Neural progenitor cell (in vitro differentiated cells): ENCODE data around the gene MTMR11. TPM values are rescaled to one million over a fixed set of nuclear protein-coding genes. Genes with fewer than 3 reads are reported as not detected.

ENCODE experiments used
- DNase-seq: peaks from one replicate; pipeline ENCODE4 v3.0.0-alpha.2; 2016; ENCODE audit warnings: low spot score
- H2AFZ ChIP-seq: fragments of 200-600 bp; sonication (generic); replicated peaks from 2 replicates; pipeline ENCODE4 v1.6.1; 2016; ENCODE audit warnings: antibody characterized with exemption
- H3F3A ChIP-seq: fragments of 200-600 bp; sonication (generic); 2 replicates; pipeline ENCODE4 v1.6.1; 2016; ENCODE audit warnings: antibody characterized with exemption, low read depth
- H3K27ac ChIP-seq: fragments of 200-600 bp; sonication (generic); 2 replicates; pipeline ENCODE4 v1.5.1; 2016; ENCODE audit warnings: mild to moderate bottlenecking
- H3K27me3 ChIP-seq: fragments of 200-600 bp; sonication (generic); 2 replicates; pipeline ENCODE4 v1.6.1; 2016; ENCODE audit warnings: mild to moderate bottlenecking, moderate library complexity
- H3K36me3 ChIP-seq: fragments of 200-600 bp; sonication (generic); 2 replicates; pipeline ENCODE4 v1.5.1; 2016
- H3K4me1 ChIP-seq: fragments of 200-600 bp; sonication (generic); 2 replicates; pipeline ENCODE4 v1.6.1; 2016; ENCODE audit warnings: mixed run types
- H3K4me2 ChIP-seq: fragments of 200-600 bp; sonication (generic); 2 replicates; pipeline ENCODE4 v1.6.1; 2016
- H3K4me3 ChIP-seq: fragments of 200-600 bp; sonication (generic); 2 replicates; pipeline ENCODE4 v1.5.1; 2016
- H3K79me2 ChIP-seq: fragments of 200-600 bp; sonication (generic); 2 replicates; pipeline ENCODE4 v1.6.1; 2016; ENCODE audit warnings: low read depth
- H3K9ac ChIP-seq: fragments of 200-600 bp; sonication (generic); 2 replicates; pipeline ENCODE4 v1.6.1; 2016
- H3K9me3 ChIP-seq: fragments of 200-600 bp; sonication (generic); 2 replicates; pipeline ENCODE4 v1.5.1; 2016; ENCODE audit warnings: low read depth
- H4K20me1 ChIP-seq: fragments of 200-600 bp; sonication (generic); 2 replicates; pipeline ENCODE4 v1.6.1; 2016; ENCODE audit warnings: low read depth
- H3K27ac Mint-ChIP-seq: 3 replicates; pipeline ENCODE4 v1.8.0; 2021; ENCODE audit warnings: mixed read lengths
- H3K27me3 Mint-ChIP-seq: 2 replicates; pipeline ENCODE4 v1.8.0; 2022; ENCODE audit warnings: low read depth, mild to moderate bottlenecking, inconsistent platforms, moderate library complexity, mixed read lengths; ENCODE audit not compliant: insufficient read depth
- H3K36me3 Mint-ChIP-seq: 3 replicates; pipeline ENCODE4 v1.8.0; 2021; ENCODE audit warnings: mixed read lengths
- H3K4me1 Mint-ChIP-seq: 3 replicates; pipeline ENCODE4 v1.8.0; 2021; ENCODE audit warnings: mixed read lengths
- H3K4me3 Mint-ChIP-seq: 3 replicates; pipeline ENCODE4 v1.8.0; 2021; ENCODE audit warnings: mild to moderate bottlenecking, moderate library complexity, mixed read lengths
- H3K9me3 Mint-ChIP-seq: 3 replicates; pipeline ENCODE4 v1.8.0; 2020; ENCODE audit warnings: mixed read lengths
- EZH2 ChIP-seq: fragments of 200-600 bp; sonication (generic); IDR thresholded peaks from 2 replicates; pipeline ENCODE4 v1.6.1; 2017; ENCODE audit warnings: antibody characterized with exemption, mild to moderate bottlenecking, moderate library complexity
- EZH2phosphoT487 ChIP-seq: fragments of 200-600 bp; sonication (generic); IDR thresholded peaks from 2 replicates; pipeline ENCODE4 v1.6.1; 2017; ENCODE audit warnings: antibody characterized with exemption
- total RNA-seq: library from RNA; depleted of rRNA; stranded (reverse); fragments of >200 nt; gene quantifications from 2 replicates; pipeline ENCODE4 v1.2.3, GENCODE V29; 2015; ENCODE audit warnings: low replicate concordance
- TF ChIP-seq, protein P1 (sequence below): fragments of 200-600 bp; sonication (generic); IDR thresholded peaks from 2 replicates; pipeline ENCODE4 v1.5.1; 2017; ENCODE audit warnings: antibody characterized with exemption, mild to moderate bottlenecking

MTMR11 gene, protein sequence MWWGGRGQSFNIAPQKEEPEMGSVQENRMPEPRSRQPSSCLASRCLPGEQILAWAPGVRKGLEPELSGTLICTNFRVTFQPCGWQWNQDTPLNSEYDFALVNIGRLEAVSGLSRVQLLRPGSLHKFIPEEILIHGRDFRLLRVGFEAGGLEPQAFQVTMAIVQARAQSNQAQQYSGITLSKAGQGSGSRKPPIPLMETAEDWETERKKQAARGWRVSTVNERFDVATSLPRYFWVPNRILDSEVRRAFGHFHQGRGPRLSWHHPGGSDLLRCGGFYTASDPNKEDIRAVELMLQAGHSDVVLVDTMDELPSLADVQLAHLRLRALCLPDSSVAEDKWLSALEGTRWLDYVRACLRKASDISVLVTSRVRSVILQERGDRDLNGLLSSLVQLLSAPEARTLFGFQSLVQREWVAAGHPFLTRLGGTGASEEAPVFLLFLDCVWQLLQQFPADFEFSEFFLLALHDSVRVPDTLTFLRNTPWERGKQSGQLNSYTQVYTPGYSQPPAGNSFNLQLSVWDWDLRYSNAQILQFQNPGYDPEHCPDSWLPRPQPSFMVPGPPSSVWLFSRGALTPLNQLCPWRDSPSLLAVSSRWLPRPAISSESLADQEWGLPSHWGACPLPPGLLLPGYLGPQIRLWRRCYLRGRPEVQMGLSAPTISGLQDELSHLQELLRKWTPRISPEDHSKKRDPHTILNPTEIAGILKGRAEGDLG
- total RNA-seq, result 3.8 and 11.3 TPM in 2 replicates

DNA sequence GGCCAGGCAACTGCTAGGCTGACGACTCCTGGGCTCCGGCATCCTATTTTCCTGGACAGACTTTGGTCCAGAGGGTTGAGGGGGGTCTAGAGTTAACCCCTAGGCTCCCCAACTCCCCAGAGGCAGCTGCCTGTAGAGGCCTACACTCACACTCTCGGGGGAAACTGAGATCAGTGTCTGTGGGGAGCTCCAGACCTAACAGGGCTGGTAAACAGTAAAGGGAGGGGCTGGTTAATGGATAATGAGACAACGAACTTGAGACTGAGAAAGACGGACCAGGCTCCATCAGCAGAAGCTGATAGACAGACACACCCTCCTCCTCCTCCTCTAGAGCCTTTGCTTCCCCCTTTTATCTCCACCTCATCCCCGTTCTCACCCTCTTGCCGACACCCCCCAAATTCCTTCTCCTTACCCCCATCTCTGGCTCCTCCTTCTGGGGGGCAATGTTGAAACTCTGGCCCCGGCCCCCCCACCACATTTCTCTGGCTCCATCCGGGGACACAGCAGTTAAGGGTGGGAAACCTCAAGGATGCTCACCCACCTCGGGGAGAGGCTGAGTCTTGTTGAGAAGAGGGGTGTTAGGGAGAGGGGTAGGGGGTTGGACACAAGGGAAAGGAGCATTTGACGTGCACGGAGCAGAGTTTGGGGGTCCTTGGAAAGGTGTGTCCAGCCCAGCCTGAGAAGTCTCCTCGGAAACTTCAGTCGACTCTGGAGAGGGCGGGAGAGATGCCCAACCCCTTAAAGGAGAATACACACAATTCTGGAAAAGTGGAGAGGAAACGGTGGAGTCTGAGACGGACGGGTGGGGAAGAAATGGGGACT is at the start of gene MTMR11:
Gene MTMR11, minus strand, starts transcription at position 710 of the 822 bp plus-strand sequence. Its CDS starts 232 bp downstream, at position 478.
- no peaks in the 10 kb centered on the region for H3K79me2 ChIP-seq
- peak within 1 kb of the TSS; percentile 86 for H2AFZ ChIP-seq
- H3K27ac Mint-ChIP-seq, result peak within 1 kb of the TSS; percentile 52
- no peak for TF ChIP-seq EZH2
- H3K9me3 ChIP-seq, result no peaks in the 10 kb centered on the region
- peaks cover 15% of the 10 kb centered on the region for H3K4me1 ChIP-seq
- peaks cover 45% of the 10 kb centered on the region for H3K4me1 Mint-ChIP-seq
- peak within 1 kb of the TSS; percentile 87 for H3K4me3 Mint-ChIP-seq
- H3K36me3 ChIP-seq, result no peaks in the 10 kb centered on the region
- peaks cover 6% of the 10 kb centered on the region for H3K36me3 Mint-ChIP-seq
- H3K9me3 Mint-ChIP-seq, result no peaks in the 10 kb centered on the region
- H4K20me1 ChIP-seq, result no peaks in the 10 kb centered on the region
- H3K4me2 ChIP-seq, result peak within 1 kb of the TSS; percentile 73
- no peaks in the 10 kb centered on the region for H3F3A ChIP-seq
- H3K4me3 ChIP-seq, result peak within 1 kb of the TSS; percentile 38
- H3K27me3 ChIP-seq, result no peaks in the 10 kb centered on the region
- no peak within 1 kb of the TSS for H3K27ac ChIP-seq
- H3K27me3 Mint-ChIP-seq, result peaks cover 4% of the 10 kb centered on the region
- no peak within 1 kb of the TSS for H3K9ac ChIP-seq
- DNase-seq, result peak; percentile 23

DNA sequence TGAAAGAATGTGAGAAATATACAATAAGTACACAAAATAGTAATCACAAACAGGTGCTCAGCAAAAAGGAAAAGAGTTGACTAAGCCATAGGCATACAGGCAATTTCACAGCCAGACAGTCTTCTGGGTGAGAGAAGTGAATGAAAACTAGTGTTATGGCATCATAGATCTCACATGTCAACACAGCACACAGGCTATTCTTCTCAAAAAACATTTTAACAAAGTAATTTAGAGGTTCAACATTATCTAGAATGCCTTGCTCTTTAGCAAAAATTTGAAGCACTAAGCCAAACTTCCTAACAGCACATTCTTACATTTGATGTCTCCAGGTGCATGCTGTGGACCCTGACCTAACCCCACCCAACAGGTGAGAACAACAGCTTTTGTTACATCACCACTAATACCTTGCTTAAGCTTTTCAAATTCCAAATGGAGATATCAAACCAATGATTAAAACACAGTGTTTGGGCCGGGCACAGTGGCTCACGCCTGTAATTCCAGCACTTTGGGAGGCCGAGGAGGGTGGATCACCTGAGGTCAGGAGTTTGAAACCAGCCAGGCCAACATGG is 43.4 kb upstream of the MTMR11 start:
- TF ChIP-seq EZH2 (no peak), EZH2phosphoT487 (no peak)
- TF ChIP-seq, protein P1, sequence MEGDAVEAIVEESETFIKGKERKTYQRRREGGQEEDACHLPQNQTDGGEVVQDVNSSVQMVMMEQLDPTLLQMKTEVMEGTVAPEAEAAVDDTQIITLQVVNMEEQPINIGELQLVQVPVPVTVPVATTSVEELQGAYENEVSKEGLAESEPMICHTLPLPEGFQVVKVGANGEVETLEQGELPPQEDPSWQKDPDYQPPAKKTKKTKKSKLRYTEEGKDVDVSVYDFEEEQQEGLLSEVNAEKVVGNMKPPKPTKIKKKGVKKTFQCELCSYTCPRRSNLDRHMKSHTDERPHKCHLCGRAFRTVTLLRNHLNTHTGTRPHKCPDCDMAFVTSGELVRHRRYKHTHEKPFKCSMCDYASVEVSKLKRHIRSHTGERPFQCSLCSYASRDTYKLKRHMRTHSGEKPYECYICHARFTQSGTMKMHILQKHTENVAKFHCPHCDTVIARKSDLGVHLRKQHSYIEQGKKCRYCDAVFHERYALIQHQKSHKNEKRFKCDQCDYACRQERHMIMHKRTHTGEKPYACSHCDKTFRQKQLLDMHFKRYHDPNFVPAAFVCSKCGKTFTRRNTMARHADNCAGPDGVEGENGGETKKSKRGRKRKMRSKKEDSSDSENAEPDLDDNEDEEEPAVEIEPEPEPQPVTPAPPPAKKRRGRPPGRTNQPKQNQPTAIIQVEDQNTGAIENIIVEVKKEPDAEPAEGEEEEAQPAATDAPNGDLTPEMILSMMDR, result no peak
- Histone ChIP-seq H3K4me3 (no peak overlapping the region), H2AFZ (no peak overlapping the region), H3F3A (no peaks in the 10 kb centered on the region), H3K27ac (no peak overlapping the region), H3K9me3 (no peaks in the 10 kb centered on the region), H4K20me1 (peaks cover 38% of the 10 kb centered on the region), H3K9ac (no peak overlapping the region), H3K4me2 (no peak overlapping the region), H3K4me1 (no peaks in the 10 kb centered on the region), H3K79me2 (peaks cover 47% of the 10 kb centered on the region), H3K27me3 (no peaks in the 10 kb centered on the region), H3K36me3 (no peaks in the 10 kb centered on the region)
- Mint-ChIP-seq H3K27ac (no peak overlapping the region), H3K27me3 (no peaks in the 10 kb centered on the region), H3K36me3 (peaks cover 11% of the 10 kb centered on the region), H3K4me1 (peaks cover 5% of the 10 kb centered on the region), H3K9me3 (no peaks in the 10 kb centered on the region), H3K4me3 (no peak overlapping the region)
- DNase-seq, result no peak

DNA sequence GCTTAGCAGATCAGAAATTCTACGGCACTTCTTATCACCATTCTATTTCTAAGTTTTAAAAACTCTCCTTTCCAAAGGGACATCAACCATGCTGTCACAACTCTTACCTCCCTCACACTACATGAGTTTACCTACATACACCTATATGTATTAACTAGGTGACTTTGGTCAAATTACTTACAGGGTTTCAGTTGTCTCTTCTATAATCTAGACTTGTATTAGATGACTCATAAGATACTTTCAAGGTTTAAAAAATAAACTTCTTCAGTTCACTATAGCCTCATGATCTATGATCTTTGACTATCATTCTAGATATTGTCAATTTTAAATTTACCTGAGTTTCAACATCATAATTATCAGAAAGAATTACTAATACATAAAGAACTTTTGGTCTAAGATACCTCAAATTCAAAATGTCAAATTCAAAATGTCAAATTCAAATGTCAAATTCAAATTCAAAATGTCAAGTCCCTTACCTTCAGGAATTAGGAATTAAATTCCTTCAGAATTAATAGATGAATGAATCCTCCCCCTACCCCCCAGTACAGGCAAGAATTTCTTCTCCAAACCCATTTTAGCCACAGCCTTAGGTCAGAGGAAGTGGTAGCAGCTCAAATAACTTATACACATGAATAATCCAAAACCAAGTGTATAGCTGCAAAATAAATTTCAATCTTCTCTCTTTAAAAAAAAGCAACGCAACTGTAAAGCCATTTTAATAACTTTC is 42.7 kb upstream of the MTMR11 start:
- H2AFZ ChIP-seq, result no peak overlapping the region
- H3K27me3 Mint-ChIP-seq, result no peaks in the 10 kb centered on the region
- no peak overlapping the region for H3K27ac ChIP-seq
- H3K4me3 ChIP-seq, result no peak overlapping the region
- no peaks in the 10 kb centered on the region for H3F3A ChIP-seq
- H3K36me3 ChIP-seq, result no peaks in the 10 kb centered on the region
- peaks cover 15% of the 10 kb centered on the region for H3K36me3 Mint-ChIP-seq
- H4K20me1 ChIP-seq, result peaks cover 32% of the 10 kb centered on the region
- H3K9me3 Mint-ChIP-seq, result no peaks in the 10 kb centered on the region
- H3K9ac ChIP-seq, result no peak overlapping the region
- H3K4me1 Mint-ChIP-seq, result peaks cover 4% of the 10 kb centered on the region
- H3K79me2 ChIP-seq, result peaks cover 41% of the 10 kb centered on the region
- H3K27me3 ChIP-seq, result no peaks in the 10 kb centered on the region
- no peak overlapping the region for H3K4me2 ChIP-seq
- H3K4me3 Mint-ChIP-seq, result no peak overlapping the region
- H3K27ac Mint-ChIP-seq, result no peak overlapping the region
- no peaks in the 10 kb centered on the region for H3K4me1 ChIP-seq
- no peak for DNase-seq
- TF ChIP-seq, protein P1, result no peak
- TF ChIP-seq EZH2phosphoT487, result no peak
- no peak for TF ChIP-seq EZH2
- no peaks in the 10 kb centered on the region for H3K9me3 ChIP-seq
